ENCODE measurements around the gene MTURN.
A peak's percentile ranks its signal among the peaks of the same experiment; 100 is the strongest.

Gene MTURN

DNA sequence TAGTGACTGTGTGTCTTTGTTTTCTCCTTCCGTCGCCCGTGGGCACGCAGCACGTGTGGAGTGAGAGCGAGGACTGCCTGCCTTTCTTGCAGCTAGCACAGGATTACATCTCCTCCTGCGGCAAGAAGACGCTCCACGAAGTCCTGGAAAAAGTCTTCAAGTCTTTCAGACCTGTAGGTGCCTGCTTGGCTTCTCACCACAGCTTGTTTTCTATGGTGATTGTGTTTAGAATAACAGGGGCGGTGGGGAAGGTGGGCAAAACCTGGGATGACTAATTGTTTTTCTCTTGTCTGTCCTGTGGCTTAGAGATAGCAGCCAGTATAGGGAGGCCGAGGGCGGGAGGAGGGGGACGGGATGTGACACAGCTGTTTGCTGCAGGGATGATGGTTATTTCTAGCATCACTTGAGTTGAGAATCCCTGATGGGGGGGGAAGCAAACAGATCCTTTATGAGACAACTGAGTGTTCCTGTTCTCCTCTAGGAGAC lies 11.4 kb downstream of the MTURN start:
- Histone ChIP-seq H3K4me3 (replicated peaks; ENCODE audit: insufficient read depth, low read length) (no peak overlapping the region), H3K27me3 (ENCODE audit: insufficient read depth, poor library complexity, severe bottlenecking) (no peaks in the 10 kb centered on the region), H3K27ac (replicated peaks) (no peak overlapping the region)
- TF ChIP-seq GABPA (IDR thresholded peaks at IDR 0.05; ENCODE audit: low read depth), result no peak
- TF ChIP-seq, protein P1, sequence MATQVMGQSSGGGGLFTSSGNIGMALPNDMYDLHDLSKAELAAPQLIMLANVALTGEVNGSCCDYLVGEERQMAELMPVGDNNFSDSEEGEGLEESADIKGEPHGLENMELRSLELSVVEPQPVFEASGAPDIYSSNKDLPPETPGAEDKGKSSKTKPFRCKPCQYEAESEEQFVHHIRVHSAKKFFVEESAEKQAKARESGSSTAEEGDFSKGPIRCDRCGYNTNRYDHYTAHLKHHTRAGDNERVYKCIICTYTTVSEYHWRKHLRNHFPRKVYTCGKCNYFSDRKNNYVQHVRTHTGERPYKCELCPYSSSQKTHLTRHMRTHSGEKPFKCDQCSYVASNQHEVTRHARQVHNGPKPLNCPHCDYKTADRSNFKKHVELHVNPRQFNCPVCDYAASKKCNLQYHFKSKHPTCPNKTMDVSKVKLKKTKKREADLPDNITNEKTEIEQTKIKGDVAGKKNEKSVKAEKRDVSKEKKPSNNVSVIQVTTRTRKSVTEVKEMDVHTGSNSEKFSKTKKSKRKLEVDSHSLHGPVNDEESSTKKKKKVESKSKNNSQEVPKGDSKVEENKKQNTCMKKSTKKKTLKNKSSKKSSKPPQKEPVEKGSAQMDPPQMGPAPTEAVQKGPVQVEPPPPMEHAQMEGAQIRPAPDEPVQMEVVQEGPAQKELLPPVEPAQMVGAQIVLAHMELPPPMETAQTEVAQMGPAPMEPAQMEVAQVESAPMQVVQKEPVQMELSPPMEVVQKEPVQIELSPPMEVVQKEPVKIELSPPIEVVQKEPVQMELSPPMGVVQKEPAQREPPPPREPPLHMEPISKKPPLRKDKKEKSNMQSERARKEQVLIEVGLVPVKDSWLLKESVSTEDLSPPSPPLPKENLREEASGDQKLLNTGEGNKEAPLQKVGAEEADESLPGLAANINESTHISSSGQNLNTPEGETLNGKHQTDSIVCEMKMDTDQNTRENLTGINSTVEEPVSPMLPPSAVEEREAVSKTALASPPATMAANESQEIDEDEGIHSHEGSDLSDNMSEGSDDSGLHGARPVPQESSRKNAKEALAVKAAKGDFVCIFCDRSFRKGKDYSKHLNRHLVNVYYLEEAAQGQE (IDR thresholded peaks at IDR 0.05; ENCODE audit: insufficient replicate concordance, low read depth), result no peak
- TF ChIP-seq, protein P2, sequence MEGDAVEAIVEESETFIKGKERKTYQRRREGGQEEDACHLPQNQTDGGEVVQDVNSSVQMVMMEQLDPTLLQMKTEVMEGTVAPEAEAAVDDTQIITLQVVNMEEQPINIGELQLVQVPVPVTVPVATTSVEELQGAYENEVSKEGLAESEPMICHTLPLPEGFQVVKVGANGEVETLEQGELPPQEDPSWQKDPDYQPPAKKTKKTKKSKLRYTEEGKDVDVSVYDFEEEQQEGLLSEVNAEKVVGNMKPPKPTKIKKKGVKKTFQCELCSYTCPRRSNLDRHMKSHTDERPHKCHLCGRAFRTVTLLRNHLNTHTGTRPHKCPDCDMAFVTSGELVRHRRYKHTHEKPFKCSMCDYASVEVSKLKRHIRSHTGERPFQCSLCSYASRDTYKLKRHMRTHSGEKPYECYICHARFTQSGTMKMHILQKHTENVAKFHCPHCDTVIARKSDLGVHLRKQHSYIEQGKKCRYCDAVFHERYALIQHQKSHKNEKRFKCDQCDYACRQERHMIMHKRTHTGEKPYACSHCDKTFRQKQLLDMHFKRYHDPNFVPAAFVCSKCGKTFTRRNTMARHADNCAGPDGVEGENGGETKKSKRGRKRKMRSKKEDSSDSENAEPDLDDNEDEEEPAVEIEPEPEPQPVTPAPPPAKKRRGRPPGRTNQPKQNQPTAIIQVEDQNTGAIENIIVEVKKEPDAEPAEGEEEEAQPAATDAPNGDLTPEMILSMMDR (IDR thresholded peaks at IDR 0.05; ENCODE audit: insufficient read depth, low read length), result no peak
- TF ChIP-seq POLR2AphosphoS5 (IDR thresholded peaks at IDR 0.05; ENCODE audit: low read depth), result no peak
- no peak for TF ChIP-seq SPI1 (IDR thresholded peaks at IDR 0.05; ENCODE audit: borderline replicate concordance, low read depth)
- DNase-seq (ENCODE audit: low read depth in 1 of 2, low spot score in 1 of 2), result no peak

DNA sequence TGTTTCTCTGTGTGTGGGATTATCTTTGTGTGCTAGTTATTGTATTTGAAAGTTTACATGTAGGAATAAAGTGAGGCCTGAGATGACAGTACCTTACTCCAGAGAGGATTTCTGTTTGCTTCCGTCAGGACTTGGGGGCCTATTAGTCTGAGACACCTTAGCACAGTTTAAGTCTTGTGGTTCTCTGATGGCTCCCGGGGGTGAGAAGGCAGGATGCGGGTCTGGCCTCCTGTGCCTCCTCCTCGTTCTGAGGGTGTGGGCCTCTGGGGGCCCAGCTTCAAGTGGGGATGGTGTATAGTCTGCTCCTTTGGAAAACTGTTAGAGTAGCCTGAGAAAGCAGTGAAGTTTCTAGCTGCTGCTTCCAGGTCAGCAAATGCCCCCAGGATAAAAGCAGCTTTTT lies 12.4 kb downstream of the MTURN start:
- no peak overlapping the region for H3K4me3 ChIP-seq (replicated peaks; ENCODE audit: insufficient read depth, low read length)
- no peak overlapping the region for H3K27ac ChIP-seq (replicated peaks)
- no peak for DNase-seq (ENCODE audit: low read depth in 1 of 2, low spot score in 1 of 2)
- no peaks in the 10 kb centered on the region for H3K27me3 ChIP-seq (ENCODE audit: insufficient read depth, poor library complexity, severe bottlenecking)
- TF ChIP-seq GABPA (IDR thresholded peaks at IDR 0.05; ENCODE audit: low read depth), result no peak
- TF ChIP-seq, protein P1 (IDR thresholded peaks at IDR 0.05; ENCODE audit: insufficient replicate concordance, low read depth), result no peak
- TF ChIP-seq SPI1 (IDR thresholded peaks at IDR 0.05; ENCODE audit: borderline replicate concordance, low read depth), result no peak
- TF ChIP-seq, protein P2 (IDR thresholded peaks at IDR 0.05; ENCODE audit: insufficient read depth, low read length), result no peak
- TF ChIP-seq POLR2AphosphoS5 (IDR thresholded peaks at IDR 0.05; ENCODE audit: low read depth), result no peak

DNA sequence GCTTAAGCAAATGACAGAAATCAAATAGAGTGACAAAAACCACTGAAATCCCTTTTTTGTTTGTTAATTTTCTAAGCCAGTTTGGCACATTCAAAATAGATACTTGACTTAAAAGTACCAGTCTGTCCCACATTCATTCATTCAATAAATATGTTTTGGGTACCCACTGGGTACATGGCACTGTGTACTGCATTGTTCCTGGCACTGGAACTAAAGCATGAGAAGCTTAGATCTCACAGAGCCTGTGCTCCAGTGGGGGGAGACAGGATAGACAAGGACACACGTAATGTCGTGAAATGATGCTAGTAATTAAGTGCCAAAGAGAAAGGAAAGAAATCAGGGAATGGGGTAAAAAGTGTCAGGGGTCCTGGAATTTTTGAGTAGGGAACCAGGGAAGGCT lies 13.0 kb downstream of the MTURN start:
- no peak for DNase-seq (ENCODE audit: low read depth in 1 of 2, low spot score in 1 of 2)
- no peak overlapping the region for H3K4me3 ChIP-seq (replicated peaks; ENCODE audit: insufficient read depth, low read length)
- TF ChIP-seq GABPA (IDR thresholded peaks at IDR 0.05; ENCODE audit: low read depth), result no peak
- no peak for TF ChIP-seq POLR2AphosphoS5 (IDR thresholded peaks at IDR 0.05; ENCODE audit: low read depth)
- no peak overlapping the region for H3K27ac ChIP-seq (replicated peaks)
- no peaks in the 10 kb centered on the region for H3K27me3 ChIP-seq (ENCODE audit: insufficient read depth, poor library complexity, severe bottlenecking)

DNA sequence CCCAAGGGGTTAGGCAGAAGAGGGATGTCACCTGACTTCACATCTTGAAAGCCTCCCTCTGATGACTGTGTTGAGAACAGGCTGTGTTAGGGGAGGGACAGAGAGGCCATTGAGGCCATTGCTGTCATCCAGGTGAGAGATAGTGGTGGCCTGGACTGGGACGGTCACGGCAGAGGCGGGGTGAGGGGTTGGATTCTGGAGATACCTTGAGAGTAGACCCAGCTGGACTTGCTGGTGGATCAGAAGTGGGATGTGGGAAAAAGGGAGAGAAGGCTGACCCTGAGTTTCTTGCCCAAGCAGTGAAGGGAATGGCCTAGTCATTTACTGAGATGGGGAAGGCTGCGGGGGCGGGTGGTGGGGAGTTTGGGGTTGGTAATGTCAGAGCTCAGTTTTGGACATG lies 13.6 kb downstream of the MTURN start:
- TF ChIP-seq GABPA (IDR thresholded peaks at IDR 0.05; ENCODE audit: low read depth) (no peak), SPI1 (IDR thresholded peaks at IDR 0.05; ENCODE audit: borderline replicate concordance, low read depth) (no peak), POLR2AphosphoS5 (IDR thresholded peaks at IDR 0.05; ENCODE audit: low read depth) (no peak)
- TF ChIP-seq, protein P2 (IDR thresholded peaks at IDR 0.05; ENCODE audit: insufficient read depth, low read length), result no peak
- TF ChIP-seq, protein P1 (IDR thresholded peaks at IDR 0.05; ENCODE audit: insufficient replicate concordance, low read depth), result no peak
- Histone ChIP-seq H3K27ac (replicated peaks) (peak overlapping the region; percentile 81), H3K4me3 (replicated peaks; ENCODE audit: insufficient read depth, low read length) (no peak overlapping the region), H3K27me3 (ENCODE audit: insufficient read depth, poor library complexity, severe bottlenecking) (no peaks in the 10 kb centered on the region)
- DNase-seq (ENCODE audit: low read depth in 1 of 2, low spot score in 1 of 2), result no peak
